Endometrial microvascular endothelial cells (primary cell): ENCODE data around the gene ACOT12. TPM values are rescaled to one million over a fixed set of nuclear protein-coding genes. Genes with fewer than 3 reads are reported as not detected.
"Not testable (repeated sequence)": the region's sequence is repeated elsewhere in the genome, so short reads cannot be mapped to it uniquely, and the experiment has no call there.

Experiments
- in situ Hi-C: cut with HindIII; loops from 2 replicates; pipeline ENCODE4 v1.10.0; 2017; ENCODE audit warnings: low sequenced_read_pairs, low pct_unique_long_range_greater_than_20kb; ENCODE audit errors: inconsistent ontology term
- total RNA-seq: library from RNA; depleted of rRNA; stranded (reverse); fragments of >200 nt; gene quantifications from one replicate; pipeline ENCODE4 v1.2.3, GENCODE V29; 2015; ENCODE audit errors: inconsistent ontology term

The ACOT12 gene
- total RNA-seq, 1 donor from 2014 or later = not detected

DNA sequence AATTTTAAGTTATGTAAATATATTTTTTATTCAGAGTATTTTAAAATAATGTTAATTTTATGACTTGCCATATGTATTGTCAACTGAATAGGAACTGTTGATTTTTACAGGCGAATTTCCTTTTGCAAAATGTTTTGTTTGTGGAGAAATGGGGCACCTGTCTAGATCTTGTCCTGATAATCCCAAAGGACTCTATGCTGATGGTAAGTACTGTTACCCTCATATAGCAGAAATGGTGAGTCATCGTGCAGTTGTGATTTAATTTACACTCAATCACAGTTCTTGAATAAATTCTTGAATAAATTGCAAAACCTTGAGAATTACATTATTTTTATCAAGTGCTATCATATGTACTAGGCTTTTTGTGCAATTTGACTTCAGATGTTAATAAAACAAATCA lies 85.1 kb downstream of the ACOT12 start:
- in situ Hi-C loops = no loop called here

DNA sequence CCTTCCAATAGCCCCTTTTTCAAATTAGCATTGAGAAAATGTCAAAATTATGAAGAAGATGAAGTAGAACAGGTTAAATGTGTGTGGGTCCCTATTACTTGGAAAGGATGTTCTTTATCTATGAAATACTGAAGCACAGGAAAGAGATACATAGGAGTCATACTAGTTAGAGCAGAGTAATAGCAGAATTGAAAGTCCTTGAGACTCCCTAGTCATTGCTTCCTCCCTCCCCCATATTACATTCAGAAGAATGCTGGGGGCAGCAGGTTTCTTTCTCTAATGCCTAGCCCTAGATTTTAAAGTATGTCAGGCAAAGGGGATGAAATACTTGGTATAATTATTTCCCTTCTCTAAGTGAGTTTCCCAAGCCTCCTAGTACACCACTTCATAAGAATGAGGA lies 88.1 kb downstream of the ACOT12 start:
- in situ Hi-C loops = no loop called here

DNA sequence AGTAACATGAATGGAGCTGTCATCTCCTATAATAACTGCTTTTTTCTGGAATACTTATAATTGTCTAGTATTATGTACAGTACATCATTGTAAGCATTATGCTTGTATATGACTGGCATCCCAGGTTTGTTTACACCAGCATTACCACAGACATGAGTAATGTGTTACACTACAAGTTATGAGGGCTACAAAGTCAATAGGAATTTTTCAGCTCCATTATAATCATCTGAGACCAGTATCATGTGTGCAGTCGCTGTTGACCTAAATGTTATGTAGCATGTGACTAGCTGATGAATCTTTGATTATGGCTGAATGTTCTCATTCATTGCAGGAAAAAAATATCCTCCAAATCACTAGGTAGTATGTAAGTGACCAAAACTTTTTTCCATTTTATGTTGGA lies 90.4 kb downstream of the ACOT12 start:
- in situ Hi-C loops = no loop called here

DNA sequence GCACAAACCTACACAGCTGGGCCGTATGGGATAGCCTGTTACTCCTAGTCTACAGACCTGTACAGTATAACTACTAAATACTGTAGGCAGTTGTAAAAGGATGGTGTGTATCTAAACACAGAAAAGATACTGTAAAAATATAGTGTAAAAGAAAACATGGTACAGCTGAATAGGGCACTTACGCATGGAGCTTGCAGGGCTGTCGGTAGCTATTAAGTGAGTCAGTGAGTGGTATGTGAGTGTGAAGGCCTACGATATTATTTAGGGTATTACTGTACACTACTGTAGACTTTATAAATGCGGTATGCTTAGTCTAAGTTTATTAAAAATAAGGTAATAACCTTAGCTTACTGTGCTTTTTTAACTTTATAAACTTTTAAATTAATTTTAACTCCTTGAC lies 91.3 kb downstream of the ACOT12 start:
- in situ Hi-C loops = no loop called here

DNA sequence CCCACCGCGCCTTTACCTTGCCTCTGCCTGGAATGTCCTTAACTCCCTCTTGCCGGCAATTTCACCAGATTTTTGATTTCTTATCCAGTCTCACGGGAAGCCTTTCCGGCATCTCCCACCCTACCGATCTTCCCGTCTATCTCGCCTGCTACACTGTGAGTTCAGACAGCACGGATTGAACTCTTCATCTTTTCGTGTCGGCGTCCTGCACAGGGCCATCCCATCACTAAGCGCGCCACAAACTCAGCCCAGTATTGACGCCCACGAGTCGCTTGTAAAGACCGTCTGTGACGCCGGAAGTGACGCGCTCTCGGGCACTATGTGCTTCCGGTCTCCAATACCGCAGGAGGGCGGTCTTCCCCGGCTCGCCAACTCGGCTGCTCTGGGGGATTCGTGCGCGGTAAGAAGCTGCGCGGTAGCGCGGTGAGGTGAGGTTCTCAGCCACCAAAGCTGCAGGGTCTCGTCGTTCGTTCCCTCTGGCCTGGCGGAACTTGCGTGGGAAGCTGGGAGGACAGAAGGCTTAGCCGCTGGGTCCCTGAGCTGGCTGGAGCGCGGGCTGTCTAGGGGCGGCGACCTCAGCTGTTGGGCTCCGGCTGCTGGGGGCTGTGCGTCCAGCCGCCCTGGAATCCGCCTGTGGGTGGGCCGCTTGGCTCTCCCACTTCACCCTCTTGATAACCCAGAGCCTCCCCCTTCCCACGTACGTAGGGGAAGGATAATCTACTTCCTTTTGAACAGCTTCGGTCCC lies 92.5 kb downstream of the ACOT12 start, which contains the start of gene ZCCHC9:
Gene ZCCHC9, plus strand, starts transcription at position 317 of the 745 bp plus-strand sequence. CDS start 3,171 bp downstream, outside the sequence.
- in situ Hi-C loops = no loop called here

DNA sequence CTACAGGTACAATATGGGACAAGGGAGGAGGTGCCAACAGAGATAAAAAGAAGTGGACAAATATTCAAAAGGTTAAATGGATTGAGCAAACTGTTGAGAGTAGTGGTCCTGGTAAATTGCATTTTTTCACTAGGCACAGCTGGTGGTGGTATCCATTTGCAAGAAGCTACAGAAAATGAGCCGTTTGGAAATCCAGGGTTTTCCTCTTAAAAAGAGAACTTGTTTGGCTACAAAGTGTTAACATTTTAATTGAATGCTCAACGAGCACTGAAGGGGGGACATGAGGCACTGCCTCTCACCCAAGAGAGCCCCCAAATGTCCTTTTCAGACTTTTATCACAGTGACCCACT lies 93.0 kb downstream of the ACOT12 start:
- in situ Hi-C loops = no loop called here

DNA sequence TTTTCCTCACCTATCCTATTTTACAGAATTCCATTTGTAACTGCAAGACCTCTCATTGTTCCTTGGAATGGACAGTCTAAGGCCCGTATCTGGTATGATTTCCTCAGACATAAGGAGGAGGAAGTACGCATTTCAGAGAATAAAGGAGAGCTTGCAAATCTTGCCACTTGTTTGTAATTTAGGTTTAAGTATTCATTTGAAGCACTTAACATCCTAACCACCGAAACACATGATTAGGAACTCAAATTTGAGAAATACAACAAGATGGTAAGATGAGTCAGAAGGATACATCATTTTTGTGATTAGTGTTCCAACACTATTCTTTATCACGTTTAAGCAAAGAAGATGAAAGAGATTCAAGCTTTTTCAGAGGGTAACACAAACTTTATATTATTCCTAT lies 96.4 kb downstream of the ACOT12 start:
- in situ Hi-C loops = no loop called here

DNA sequence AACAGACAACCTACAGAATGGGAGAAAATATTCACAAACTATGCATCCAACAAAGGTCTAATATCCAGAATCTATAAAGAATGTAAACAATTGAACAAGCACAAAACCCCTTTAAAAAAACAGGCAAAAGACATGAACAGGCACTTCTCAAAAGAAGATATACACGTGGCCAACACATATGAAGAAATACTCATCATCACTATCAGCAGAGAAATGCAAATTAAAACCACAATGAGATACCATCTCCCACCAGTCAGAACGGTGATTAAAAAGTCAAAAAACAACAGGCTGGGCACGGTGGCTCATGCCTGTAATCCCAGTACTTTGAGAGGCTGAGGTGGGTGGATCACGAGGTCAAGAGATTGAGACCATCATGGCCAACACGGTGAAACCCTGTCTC lies 99.9 kb downstream of the ACOT12 start:
- in situ Hi-C loops = not testable (repeated sequence)

DNA sequence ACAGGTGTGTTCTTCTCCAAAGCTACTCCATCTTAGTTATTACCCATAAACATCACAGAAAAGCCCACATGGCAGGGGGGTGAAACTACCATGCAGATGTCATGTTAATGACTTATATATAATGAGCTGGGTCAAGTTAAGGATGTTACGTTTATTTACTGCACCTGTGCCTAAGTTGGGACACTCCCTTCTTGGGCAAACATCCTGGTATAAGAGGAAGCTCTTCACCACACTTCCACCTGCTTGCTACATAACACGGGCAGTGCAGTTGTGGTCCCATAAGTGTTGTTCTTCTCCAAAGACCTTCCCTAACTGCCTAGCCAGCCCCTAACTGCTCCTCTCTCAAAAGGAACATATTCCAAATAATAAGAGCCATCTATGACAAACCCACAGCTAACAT lies 101.8 kb downstream of the ACOT12 start:
- in situ Hi-C loops = no loop called here

DNA sequence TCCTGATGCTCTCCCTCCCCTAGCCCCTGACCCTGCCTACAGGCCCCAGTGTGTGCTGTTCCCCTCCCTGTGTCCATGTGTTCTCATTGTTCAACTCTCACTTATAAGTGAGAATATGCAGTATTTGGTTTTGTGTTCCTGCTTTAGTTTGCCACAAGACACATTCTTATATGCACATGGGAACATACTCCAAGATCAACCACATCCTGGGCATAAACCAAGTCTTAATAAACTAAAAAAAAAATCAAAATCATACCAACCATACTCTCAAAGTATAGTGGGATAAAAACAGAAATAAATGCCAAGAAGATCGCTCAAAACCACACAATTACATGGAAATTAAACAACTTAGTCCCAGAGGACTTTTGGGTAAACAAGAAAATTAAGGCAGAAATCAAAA lies 103.8 kb downstream of the ACOT12 start:
- in situ Hi-C loops = no loop called here

DNA sequence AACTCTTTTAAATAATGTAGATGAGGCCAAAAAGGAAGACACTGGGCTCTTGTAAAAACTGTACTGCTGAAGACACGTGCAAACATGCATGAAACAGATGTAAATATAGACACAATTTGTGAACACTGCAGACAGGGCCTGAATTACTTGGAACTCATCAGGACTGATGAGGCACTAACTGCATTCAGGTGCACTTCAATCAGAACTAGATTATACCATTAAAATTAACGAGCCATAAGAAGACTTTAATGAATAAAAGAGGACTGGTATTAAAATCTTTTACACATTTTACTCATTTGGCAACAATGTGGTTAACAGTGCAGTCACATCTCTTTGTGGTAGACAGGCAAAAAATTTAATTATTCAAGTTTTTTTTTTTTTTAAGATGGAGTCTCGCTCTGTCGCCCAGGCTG lies 105.9 kb downstream of the ACOT12 start:
- in situ Hi-C loops = no loop called here

DNA sequence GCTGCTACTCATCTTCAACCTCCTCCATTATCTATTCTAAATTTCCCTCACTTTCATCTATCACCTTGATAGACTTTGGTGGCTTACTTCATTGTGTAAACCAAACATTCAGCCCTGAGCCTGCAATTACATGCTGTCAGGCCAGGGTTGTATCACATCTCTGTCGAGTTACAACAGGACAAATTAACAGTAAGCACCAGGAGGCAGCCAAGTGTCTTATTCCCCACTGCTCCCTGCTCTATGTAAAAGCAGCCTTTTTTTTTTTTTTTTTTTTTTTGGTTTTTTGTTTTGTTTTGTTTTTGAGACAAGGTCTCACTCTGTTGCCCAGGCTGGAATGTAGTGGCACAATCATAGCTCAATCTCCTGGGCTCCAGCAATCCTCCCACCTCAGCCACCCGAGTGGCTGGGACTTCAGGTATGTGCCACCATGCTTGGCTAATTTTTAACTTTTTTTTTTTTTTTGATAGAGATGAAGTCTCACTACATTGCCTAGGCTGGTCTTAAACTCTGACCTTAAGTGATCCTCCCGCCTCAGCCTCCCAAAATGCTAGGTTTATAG lies 107.8 kb downstream of the ACOT12 start:
- in situ Hi-C loops = no loop called here

DNA sequence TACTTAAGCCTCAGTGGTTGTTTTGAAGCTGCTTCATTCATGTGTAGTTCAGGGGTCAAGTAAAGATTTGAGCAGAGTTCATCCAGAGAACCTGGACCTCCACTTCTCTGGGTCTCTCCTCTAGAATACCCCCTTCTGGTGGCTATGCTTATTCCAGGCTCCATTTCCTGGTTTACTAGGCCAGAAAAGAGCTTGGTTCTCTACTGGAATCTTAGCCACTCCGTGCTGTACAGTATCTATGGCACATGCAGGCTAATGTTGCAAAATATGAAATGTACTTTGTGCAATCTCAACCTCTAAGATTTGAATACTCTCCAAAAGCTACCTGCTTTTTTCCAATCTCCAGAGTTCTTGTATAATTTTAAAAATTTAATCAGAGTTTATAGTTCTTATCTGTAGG lies 110.0 kb downstream of the ACOT12 start:
- in situ Hi-C loops = no loop called here

Other genes starting within 250 kb of the ACOT12 start
- gene CKMT2, start 160.8 kb downstream of the ACOT12 start, total RNA-seq = not detected
- gene ZCCHC9, start 92.5 kb downstream of the ACOT12 start, total RNA-seq = 25.6 TPM